ENCODE data around the gene HPCA. TPM values are rescaled to one million over a fixed set of nuclear protein-coding genes. Genes with fewer than 3 reads are reported as not detected.

The HPCA gene
- total RNA-seq, 2 donors from 2014 or later = 1.2 TPM; not detected in 1

- Mint-ChIP-seq H3K27me3 (ENCODE audit: insufficient read depth) (peaks cover 57% of the 10 kb centered on the region), H3K36me3 (ENCODE audit: low read depth) (no peaks in the 10 kb centered on the region), H3K4me3 (no peak overlapping the region), H3K27ac (no peak overlapping the region), H3K9me3 (no peaks in the 10 kb centered on the region), H3K4me1 (peaks cover 4% of the 10 kb centered on the region)
- DNase-seq = no peak
- H3K27me3 ChIP-seq (ENCODE audit: control insufficient read depth, insufficient read depth, low read length, poor library complexity, severe bottlenecking) = peaks cover 31% of the 10 kb centered on the region
- H3K4me1 ChIP-seq (ENCODE audit: control insufficient read depth, insufficient read depth, low read length) = no peaks in the 10 kb centered on the region
- H3K4me3 ChIP-seq (ENCODE audit: low read length) = no peak overlapping the region
- TF ChIP-seq, protein P1, sequence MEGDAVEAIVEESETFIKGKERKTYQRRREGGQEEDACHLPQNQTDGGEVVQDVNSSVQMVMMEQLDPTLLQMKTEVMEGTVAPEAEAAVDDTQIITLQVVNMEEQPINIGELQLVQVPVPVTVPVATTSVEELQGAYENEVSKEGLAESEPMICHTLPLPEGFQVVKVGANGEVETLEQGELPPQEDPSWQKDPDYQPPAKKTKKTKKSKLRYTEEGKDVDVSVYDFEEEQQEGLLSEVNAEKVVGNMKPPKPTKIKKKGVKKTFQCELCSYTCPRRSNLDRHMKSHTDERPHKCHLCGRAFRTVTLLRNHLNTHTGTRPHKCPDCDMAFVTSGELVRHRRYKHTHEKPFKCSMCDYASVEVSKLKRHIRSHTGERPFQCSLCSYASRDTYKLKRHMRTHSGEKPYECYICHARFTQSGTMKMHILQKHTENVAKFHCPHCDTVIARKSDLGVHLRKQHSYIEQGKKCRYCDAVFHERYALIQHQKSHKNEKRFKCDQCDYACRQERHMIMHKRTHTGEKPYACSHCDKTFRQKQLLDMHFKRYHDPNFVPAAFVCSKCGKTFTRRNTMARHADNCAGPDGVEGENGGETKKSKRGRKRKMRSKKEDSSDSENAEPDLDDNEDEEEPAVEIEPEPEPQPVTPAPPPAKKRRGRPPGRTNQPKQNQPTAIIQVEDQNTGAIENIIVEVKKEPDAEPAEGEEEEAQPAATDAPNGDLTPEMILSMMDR (conservative IDR thresholded peaks at IDR 0.05) = no peak
- no peaks in the 10 kb centered on the region for H3K9me3 ChIP-seq (ENCODE audit: control insufficient read depth, low read length)
- H3K9ac ChIP-seq (ENCODE audit: extremely low read depth, low read length, poor library complexity, severe bottlenecking) = no peak overlapping the region
- no peak overlapping the region for H3K27ac ChIP-seq (ENCODE audit: low read depth, low read length)
- no peaks in the 10 kb centered on the region for H3K36me3 ChIP-seq (ENCODE audit: control insufficient read depth, insufficient read depth, low read length)
- 50 to 74% methylated on average over 2 to 22 of the region's 22 CpGs for WGBS, 2 experiments (ENCODE audit: insufficient coverage in 1 of 2, insufficient read length in 1 of 2)
These were observed 4.1 kb upstream of the HPCA start for GRCh38 chr1:32881871-32882850.

DNA sequence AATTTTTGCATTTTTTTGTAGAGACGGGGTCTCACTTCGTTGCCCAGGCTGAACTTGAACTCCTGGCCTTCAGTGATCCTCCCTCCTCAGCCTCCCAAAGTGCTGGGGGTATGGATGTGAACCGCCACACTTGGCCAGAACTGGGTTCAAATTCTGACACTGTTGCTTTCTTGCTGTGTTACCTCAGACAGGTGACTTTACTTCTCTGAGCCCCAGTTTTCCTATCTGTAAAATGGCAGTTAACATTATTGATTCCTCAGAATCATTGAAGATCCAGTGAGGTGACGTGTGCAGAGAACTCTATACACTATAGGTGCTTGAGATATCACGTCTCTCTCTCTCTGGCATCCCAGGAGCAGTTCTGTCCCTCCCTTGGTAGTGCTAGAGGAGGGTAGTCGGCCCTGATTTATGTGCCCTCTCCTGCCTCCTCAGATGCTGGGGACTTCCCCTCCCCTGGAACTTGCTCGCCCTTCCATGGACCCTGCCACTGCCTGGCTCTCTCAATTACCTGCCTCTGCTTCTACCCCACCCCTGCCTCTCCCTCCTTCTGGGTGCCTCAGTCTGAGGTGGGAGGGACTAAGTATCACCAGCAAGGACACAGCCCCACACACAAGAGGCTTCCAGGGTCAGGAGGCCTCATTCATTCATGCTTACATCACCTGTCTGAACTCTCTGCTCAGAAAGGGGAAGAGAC lies 2.8 kb upstream of the HPCA start:
- Mint-ChIP-seq H3K27me3 (ENCODE audit: insufficient read depth) (peaks cover 61% of the 10 kb centered on the region), H3K9me3 (no peaks in the 10 kb centered on the region), H3K4me1 (peaks cover 4% of the 10 kb centered on the region), H3K4me3 (no peak overlapping the region), H3K36me3 (ENCODE audit: low read depth) (no peaks in the 10 kb centered on the region), H3K27ac (no peak overlapping the region)
- WGBS, 2 experiments (ENCODE audit: insufficient coverage in 1 of 2, insufficient read length in 1 of 2) = 92 to 97% methylated on average over 6 to 7 of the region's 7 CpGs
- no peak for DNase-seq
- no peaks in the 10 kb centered on the region for H3K9me3 ChIP-seq (ENCODE audit: control insufficient read depth, low read length)
- H3K4me3 ChIP-seq (ENCODE audit: low read length) = no peak overlapping the region
- no peak overlapping the region for H3K27ac ChIP-seq (ENCODE audit: low read depth, low read length)
- TF ChIP-seq, protein P1 (conservative IDR thresholded peaks at IDR 0.05) = no peak
- H3K36me3 ChIP-seq (ENCODE audit: control insufficient read depth, insufficient read depth, low read length) = no peaks in the 10 kb centered on the region
- H3K9ac ChIP-seq (ENCODE audit: extremely low read depth, low read length, poor library complexity, severe bottlenecking) = no peak overlapping the region
- H3K4me1 ChIP-seq (ENCODE audit: control insufficient read depth, insufficient read depth, low read length) = no peaks in the 10 kb centered on the region
- peaks cover 45% of the 10 kb centered on the region for H3K27me3 ChIP-seq (ENCODE audit: control insufficient read depth, insufficient read depth, low read length, poor library complexity, severe bottlenecking)

- Histone ChIP-seq H3K27ac (ENCODE audit: low read depth, low read length) (no peak overlapping the region), H3K27me3 (ENCODE audit: control insufficient read depth, insufficient read depth, low read length, poor library complexity, severe bottlenecking) (peaks cover 50% of the 10 kb centered on the region), H3K36me3 (ENCODE audit: control insufficient read depth, insufficient read depth, low read length) (no peaks in the 10 kb centered on the region), H3K4me1 (ENCODE audit: control insufficient read depth, insufficient read depth, low read length) (no peaks in the 10 kb centered on the region), H3K9ac (ENCODE audit: extremely low read depth, low read length, poor library complexity, severe bottlenecking) (no peak overlapping the region), H3K4me3 (ENCODE audit: low read length) (no peak overlapping the region), H3K9me3 (ENCODE audit: control insufficient read depth, low read length) (no peaks in the 10 kb centered on the region)
- Mint-ChIP-seq H3K4me3 (no peak overlapping the region), H3K36me3 (ENCODE audit: low read depth) (no peaks in the 10 kb centered on the region), H3K27ac (no peak overlapping the region), H3K9me3 (no peaks in the 10 kb centered on the region), H3K27me3 (ENCODE audit: insufficient read depth) (peaks cover 66% of the 10 kb centered on the region), H3K4me1 (peaks cover 4% of the 10 kb centered on the region)
- TF ChIP-seq, protein P1 (conservative IDR thresholded peaks at IDR 0.05) = no peak
- WGBS, 2 experiments (ENCODE audit: insufficient coverage in 1 of 2, insufficient read length in 1 of 2) = 88 to 100% methylated on average over 1 to 4 of the region's 4 CpGs
- no peak for DNase-seq
These were observed 2.3 kb upstream of the HPCA start for GRCh38 chr1:32884032-32884372.

Measured in endodermal cell (in vitro differentiated cells).